CD4-positive, alpha-beta T cell (primary cell): ENCODE results near the gene ESYT1. TPM values are rescaled to one million over a fixed set of nuclear protein-coding genes. Genes with fewer than 3 reads are reported as not detected.

Experiments used
- ATAC-seq: fragments of 200-7000 bp; cut with Tn5 transposase; one replicate; pipeline ENCODE4 v1.10.0; 2022; ENCODE audit warnings: mild to moderate bottlenecking; ENCODE audit not compliant: poor library complexity
- CTCF ChIA-PET: fragments of 350-600 bp; sonication (Branson Sonifier 250); formaldehyde crosslinking; loops from one replicate; lab custom pipeline; 2021; ENCODE audit warnings: antibody characterized with exemption, inconsistent platforms; lab: Charles Lee
- POLR2A ChIA-PET: fragments of 350-600 bp; sonication (Branson Sonifier 250); formaldehyde crosslinking; loops from one replicate; lab custom pipeline; 2021; ENCODE audit warnings: antibody characterized with exemption, inconsistent platforms; lab: Charles Lee
- DNase-seq, 14 experiments: peaks; one replicate each; pipeline ENCODE4 v3.0.0-alpha.2; 2013 to 2020; ENCODE audit warnings: mixed read lengths in 2 of 14
- H3K27ac ChIP-seq, 2 donors: one replicate each; pipeline versions ENCODE4 v1.5.1 to v1.7.0; 2013; ENCODE audit warnings: low read length in 2 of 2, low read depth in 1 of 2, mild to moderate bottlenecking in 1 of 2
- H3K27me3 ChIP-seq, 2 experiments: 1 replicate in 1 of 2; 2 replicates in 1 of 2; pipeline versions ENCODE4 v1.6.1 to v1.7.0; 2013; ENCODE audit warnings: low read length in 2 of 2, control low read depth in 1 of 2, mild to moderate bottlenecking in 1 of 2, moderate library complexity in 1 of 2; ENCODE audit not compliant: insufficient read depth in 2 of 2, control insufficient read depth in 1 of 2
- H3K36me3 ChIP-seq: one replicate; pipeline ENCODE4 v1.6.1; 2013; ENCODE audit warnings: low read length, control low read depth; ENCODE audit not compliant: insufficient read depth
- H3K4me1 ChIP-seq: one replicate; pipeline ENCODE4 v1.6.1; 2013; ENCODE audit warnings: low read length, control low read depth; ENCODE audit not compliant: insufficient read depth
- H3K4me3 ChIP-seq: one replicate; pipeline ENCODE4 v1.5.1; 2013; ENCODE audit warnings: mild to moderate bottlenecking, low read length, moderate library complexity
- H3K9me3 ChIP-seq, 2 experiments: 1 replicate in 1 of 2; 2 replicates in 1 of 2; pipeline versions ENCODE4 v1.6.1 to v1.7.0; 2013; ENCODE audit warnings: low read length in 2 of 2, mild to moderate bottlenecking in 2 of 2, control low read depth in 1 of 2, moderate library complexity in 1 of 2; ENCODE audit not compliant: control insufficient read depth in 1 of 2, insufficient read depth in 1 of 2
- H3K27ac Mint-ChIP-seq: one replicate; pipeline ENCODE4 v1.8.0; 2020; ENCODE audit warnings: mixed read lengths
- H3K27me3 Mint-ChIP-seq: one replicate; pipeline ENCODE4 v1.8.0; 2021; ENCODE audit warnings: mixed read lengths
- H3K36me3 Mint-ChIP-seq: one replicate; pipeline ENCODE4 v1.8.0; 2021; ENCODE audit warnings: low read depth, mixed read lengths
- H3K4me1 Mint-ChIP-seq: one replicate; pipeline ENCODE4 v1.8.0; 2021; ENCODE audit warnings: low read depth, mixed read lengths
- H3K4me3 Mint-ChIP-seq: one replicate; pipeline ENCODE4 v1.8.0; 2020; ENCODE audit warnings: mild to moderate bottlenecking, mixed read lengths
- H3K9me3 Mint-ChIP-seq: one replicate; pipeline ENCODE4 v1.8.0; 2020; ENCODE audit warnings: mixed read lengths
- intact Hi-C, 2 experiments: fragments of 100-400 bp; cut with DNase I in 1 of 2; cut with micrococcal nuclease in 1 of 2; formaldehyde crosslinking; loops; one replicate each; pipeline versions ENCODE4 v1.15.1 to v1.9.0; 2023 to 2025; cut with DNase I, micrococcal nuclease
- total RNA-seq, 174 experiments: library from RNA in 2 of 174; stranded (reverse) in 2 of 174; gene quantifications; one replicate each; pipeline ENCODE4 v1.2.3 and lab custom pipeline; 2021 to 2026
- TF ChIP-seq, protein P1 (sequence below): fragments of 200-600 bp; IDR thresholded peaks from one replicate; pipeline ENCODE4 v1.8.0; 2022; ENCODE audit warnings: antibody characterized with exemption, mild to moderate bottlenecking

Gene ESYT1
- total RNA-seq, 2 experiments from 2014 or later = 88.5 to 90.3 TPM

DNA sequence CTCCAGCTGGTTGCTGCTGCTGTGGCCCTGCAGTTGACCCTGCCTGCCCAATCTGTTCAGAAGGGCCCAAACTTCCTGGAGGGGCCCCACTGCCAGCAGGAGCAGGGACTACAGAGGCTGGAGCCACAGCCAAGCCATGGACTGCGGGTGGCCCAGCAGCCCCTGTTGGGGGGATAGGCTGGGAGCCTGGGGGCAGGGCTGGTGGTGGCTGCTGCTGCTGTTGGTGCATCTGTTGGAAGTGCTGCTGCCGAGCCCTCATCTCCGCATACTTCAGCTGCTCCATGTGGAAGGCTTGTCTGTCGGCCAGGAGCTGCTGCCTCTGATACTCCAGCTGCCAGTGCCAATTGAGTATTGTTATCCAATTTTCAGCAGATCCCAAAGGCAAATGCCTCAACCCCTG, 37.3 kb downstream of the ESYT1 start:
- no peaks in the 10 kb centered on the region for H3K27me3 Mint-ChIP-seq
- no peaks in the 10 kb centered on the region for H3K9me3 Mint-ChIP-seq
- peak overlapping the region; percentile 24 for H3K27ac Mint-ChIP-seq
- peaks cover 11% of the 10 kb centered on the region for H3K4me1 Mint-ChIP-seq
- TF ChIP-seq, protein P1, sequence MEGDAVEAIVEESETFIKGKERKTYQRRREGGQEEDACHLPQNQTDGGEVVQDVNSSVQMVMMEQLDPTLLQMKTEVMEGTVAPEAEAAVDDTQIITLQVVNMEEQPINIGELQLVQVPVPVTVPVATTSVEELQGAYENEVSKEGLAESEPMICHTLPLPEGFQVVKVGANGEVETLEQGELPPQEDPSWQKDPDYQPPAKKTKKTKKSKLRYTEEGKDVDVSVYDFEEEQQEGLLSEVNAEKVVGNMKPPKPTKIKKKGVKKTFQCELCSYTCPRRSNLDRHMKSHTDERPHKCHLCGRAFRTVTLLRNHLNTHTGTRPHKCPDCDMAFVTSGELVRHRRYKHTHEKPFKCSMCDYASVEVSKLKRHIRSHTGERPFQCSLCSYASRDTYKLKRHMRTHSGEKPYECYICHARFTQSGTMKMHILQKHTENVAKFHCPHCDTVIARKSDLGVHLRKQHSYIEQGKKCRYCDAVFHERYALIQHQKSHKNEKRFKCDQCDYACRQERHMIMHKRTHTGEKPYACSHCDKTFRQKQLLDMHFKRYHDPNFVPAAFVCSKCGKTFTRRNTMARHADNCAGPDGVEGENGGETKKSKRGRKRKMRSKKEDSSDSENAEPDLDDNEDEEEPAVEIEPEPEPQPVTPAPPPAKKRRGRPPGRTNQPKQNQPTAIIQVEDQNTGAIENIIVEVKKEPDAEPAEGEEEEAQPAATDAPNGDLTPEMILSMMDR = no peak
- Histone ChIP-seq H3K4me3 (no peak overlapping the region), H3K36me3 (peaks cover 96% of the 10 kb centered on the region), H3K27ac (no peak overlapping the region), H3K4me1 (peaks cover 21% of the 10 kb centered on the region), H3K9me3 (no peaks in the 10 kb centered on the region), H3K27me3 (no peaks in the 10 kb centered on the region)
- H3K4me3 Mint-ChIP-seq = no peak overlapping the region
- peaks cover 85% of the 10 kb centered on the region for H3K36me3 Mint-ChIP-seq
- intact Hi-C loops = no loop called here
- ATAC-seq (no peak), DNase-seq (no peak)
- ChIA-PET POLR2A (interaction anchor here (0.8 to 1.1 kb wide), 4 partner anchors 10 to 38 kb away, joined by 3 to 5 read pairs (median 4); partner anchors contain the start of gene SMARCC2), CTCF (interaction anchor here (1.7 kb wide), 1 partner anchor 24 kb away, joined by 5 read pairs; the partner anchor contains the start of gene SMARCC2)

DNA sequence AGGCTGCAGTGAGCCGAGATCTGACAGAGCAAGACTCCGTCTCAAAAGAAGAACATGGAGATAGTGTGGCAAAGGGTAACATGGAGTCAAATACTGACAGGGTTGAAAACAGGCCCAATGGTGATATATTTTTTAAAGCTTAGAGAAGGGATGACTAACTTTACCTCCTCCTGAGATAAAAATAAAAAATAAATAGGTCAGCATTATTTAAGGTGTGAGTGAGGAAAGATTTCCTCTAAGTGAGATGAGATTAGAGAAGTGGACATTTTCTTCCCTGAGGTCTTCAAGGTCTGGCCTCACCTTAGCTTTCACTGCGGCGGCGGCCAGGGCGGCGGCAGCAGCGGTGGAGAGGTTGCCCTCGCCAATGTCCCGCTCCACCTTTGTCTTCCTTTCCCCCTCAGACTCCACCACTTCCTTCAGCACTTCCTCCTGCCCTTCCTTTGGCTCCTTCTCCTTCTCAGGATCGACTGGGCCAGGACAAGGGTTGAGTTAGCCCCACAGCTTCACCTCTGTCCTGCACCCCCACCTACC, 41.2 kb downstream of the ESYT1 start:
- H3K27ac Mint-ChIP-seq = no peak overlapping the region
- H3K4me3 Mint-ChIP-seq = no peak overlapping the region
- H3K36me3 Mint-ChIP-seq = peaks cover 87% of the 10 kb centered on the region
- Histone ChIP-seq H3K4me3 (no peak overlapping the region), H3K27me3 (no peaks in the 10 kb centered on the region), H3K4me1 (no peaks in the 10 kb centered on the region), H3K27ac (no peak overlapping the region), H3K9me3 (no peaks in the 10 kb centered on the region), H3K36me3 (peaks cover 96% of the 10 kb centered on the region)
- ChIA-PET CTCF (interaction anchor here (2.0 kb wide), 2 partner anchors 19 to 20 kb away, joined by 6 read pairs; partner anchors contain the start of gene SMARCC2), POLR2A (interaction anchor here (0.6 to 1.2 kb wide), 3 partner anchors 8 to 53 kb away, joined by 3 read pairs; no protein-coding TSS in a partner anchor)
- ATAC-seq = no peak
- no peaks in the 10 kb centered on the region for H3K9me3 Mint-ChIP-seq
- H3K27me3 Mint-ChIP-seq = no peaks in the 10 kb centered on the region
- intact Hi-C loops = no loop called here
- TF ChIP-seq, protein P1 = no peak
- no peak for DNase-seq
- H3K4me1 Mint-ChIP-seq = no peaks in the 10 kb centered on the region

DNA sequence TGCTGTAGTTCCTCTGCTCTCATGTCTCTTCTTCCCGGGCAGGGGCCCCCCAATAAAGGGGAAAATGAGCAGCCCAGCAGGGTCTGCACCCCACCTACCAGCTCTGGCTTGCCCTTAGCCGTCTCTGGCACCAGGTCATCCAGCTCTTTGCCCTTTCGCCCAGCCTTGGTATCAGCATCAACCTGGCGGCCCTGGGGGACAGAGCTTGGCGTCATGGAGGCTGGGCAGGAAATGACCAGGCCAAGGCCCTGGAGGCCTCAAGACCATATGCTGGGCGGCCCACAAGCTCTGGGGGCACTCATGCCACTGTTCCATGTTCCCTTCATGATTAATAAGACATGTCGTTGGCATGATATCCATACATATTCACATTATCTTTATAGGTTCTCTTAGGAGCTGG, 44.8 kb downstream of the ESYT1 start:
- H3K27me3 Mint-ChIP-seq = no peaks in the 10 kb centered on the region
- H3K27me3 ChIP-seq = no peaks in the 10 kb centered on the region
- intact Hi-C loops = no loop called here
- no peaks in the 10 kb centered on the region for H3K4me1 ChIP-seq
- H3K36me3 Mint-ChIP-seq = peaks cover 88% of the 10 kb centered on the region
- H3K9me3 ChIP-seq = no peaks in the 10 kb centered on the region
- no peaks in the 10 kb centered on the region for H3K4me1 Mint-ChIP-seq
- TF ChIP-seq, protein P1 = no peak
- no peak overlapping the region for H3K27ac Mint-ChIP-seq
- H3K4me3 Mint-ChIP-seq = no peak overlapping the region
- ChIA-PET CTCF (interaction anchor here (0.7 kb wide), 1 partner anchor 86 kb away, joined by 3 read pairs; the partner anchor contains the start of gene ANKRD52), POLR2A (interaction anchor here (1.0 to 1.4 kb wide), 2 partner anchors 15 to 17 kb away, joined by 3 to 5 read pairs; partner anchors contain the start of gene SMARCC2)
- peaks cover 86% of the 10 kb centered on the region for H3K36me3 ChIP-seq
- H3K9me3 Mint-ChIP-seq = no peaks in the 10 kb centered on the region
- H3K4me3 ChIP-seq = no peak overlapping the region
- no peak overlapping the region for H3K27ac ChIP-seq
- DNase-seq (no peak), ATAC-seq (no peak)
